ENCODE measurements around the gene OTUD3.

Gene OTUD3

GRCh38 chr1:19892628-19893168 is 10.5 kb downstream of the OTUD3 start:
- Histone ChIP-seq H3K9me3 (ENCODE audit: low read length) (no peaks in the 10 kb centered on the region), H3F3A (ENCODE audit: insufficient read depth, low read length) (no peaks in the 10 kb centered on the region), H3K27me3 (ENCODE audit: insufficient read depth, low read length) (no peaks in the 10 kb centered on the region), H4K20me1 (ENCODE audit: insufficient read depth, low read length) (peaks cover 3% of the 10 kb centered on the region; the same call in 1 of the 2 replicates), H3K36me3 (ENCODE audit: insufficient read depth, low read length) (peaks cover 77% of the 10 kb centered on the region), H3K9ac (ENCODE audit: low read length) (no peak overlapping the region), H3K79me2 (ENCODE audit: insufficient read depth, low read length) (peaks cover 18% of the 10 kb centered on the region), H3K4me1 (ENCODE audit: insufficient read depth, low read length, severe bottlenecking) (no peaks in the 10 kb centered on the region), H2AFZ (ENCODE audit: low read length) (no peak overlapping the region), H3K9me2 (ENCODE audit: low read depth, low read length) (no peaks in the 10 kb centered on the region), H3K27ac (ENCODE audit: low read depth, low read length, poor library complexity, severe bottlenecking) (no peak overlapping the region), H3K4me2 (ENCODE audit: low read length) (no peak overlapping the region), H3K4me3 (ENCODE audit: low read depth, low read length, poor library complexity, severe bottlenecking) (no peak overlapping the region)
- TF ChIP-seq CTCF (IDR thresholded peaks at IDR 0.05; ENCODE audit: low read length) (no peak), EZH2 (IDR thresholded peaks at IDR 0.05; ENCODE audit: borderline replicate concordance, low read length) (no peak)

- Histone ChIP-seq H3K27ac (ENCODE audit: low read depth, low read length, poor library complexity, severe bottlenecking) (no peak overlapping the region), H3K9me2 (ENCODE audit: low read depth, low read length) (no peaks in the 10 kb centered on the region), H3K4me1 (ENCODE audit: insufficient read depth, low read length, severe bottlenecking) (no peaks in the 10 kb centered on the region), H3K4me2 (ENCODE audit: low read length) (no peak overlapping the region), H3K9ac (ENCODE audit: low read length) (no peak overlapping the region), H3K36me3 (ENCODE audit: insufficient read depth, low read length) (peaks cover 83% of the 10 kb centered on the region), H3K4me3 (ENCODE audit: low read depth, low read length, poor library complexity, severe bottlenecking) (no peak overlapping the region), H3K79me2 (ENCODE audit: insufficient read depth, low read length) (peaks cover 9% of the 10 kb centered on the region), H3F3A (ENCODE audit: insufficient read depth, low read length) (no peaks in the 10 kb centered on the region), H2AFZ (ENCODE audit: low read length) (no peak overlapping the region), H3K27me3 (ENCODE audit: insufficient read depth, low read length) (no peaks in the 10 kb centered on the region), H3K9me3 (ENCODE audit: low read length) (no peaks in the 10 kb centered on the region), H4K20me1 (ENCODE audit: insufficient read depth, low read length) (peaks cover 3% of the 10 kb centered on the region; the same call in 1 of the 2 replicates)
- TF ChIP-seq EZH2 (IDR thresholded peaks at IDR 0.05; ENCODE audit: borderline replicate concordance, low read length) = no peak
- TF ChIP-seq CTCF (IDR thresholded peaks at IDR 0.05; ENCODE audit: low read length) = no peak
These were observed 11.5 kb downstream of the OTUD3 start for GRCh38 chr1:19893687-19894086.

GRCh38 chr1:19894218-19894617 is 12.0 kb downstream of the OTUD3 start:
- no peak overlapping the region for H3K27ac ChIP-seq (ENCODE audit: low read depth, low read length, poor library complexity, severe bottlenecking)
- no peak overlapping the region for H2AFZ ChIP-seq (ENCODE audit: low read length)
- H3K4me1 ChIP-seq (ENCODE audit: insufficient read depth, low read length, severe bottlenecking) = no peaks in the 10 kb centered on the region
- H3K4me2 ChIP-seq (ENCODE audit: low read length) = no peak overlapping the region
- peaks cover 2% of the 10 kb centered on the region; the same call in 1 of the 2 replicates for H4K20me1 ChIP-seq (ENCODE audit: insufficient read depth, low read length)
- H3K4me3 ChIP-seq (ENCODE audit: low read depth, low read length, poor library complexity, severe bottlenecking) = no peak overlapping the region
- no peaks in the 10 kb centered on the region for H3K27me3 ChIP-seq (ENCODE audit: insufficient read depth, low read length)
- H3K9me3 ChIP-seq (ENCODE audit: low read length) = no peaks in the 10 kb centered on the region
- H3K79me2 ChIP-seq (ENCODE audit: insufficient read depth, low read length) = peaks cover 4% of the 10 kb centered on the region
- no peaks in the 10 kb centered on the region for H3K9me2 ChIP-seq (ENCODE audit: low read depth, low read length)
- no peaks in the 10 kb centered on the region for H3F3A ChIP-seq (ENCODE audit: insufficient read depth, low read length)
- peaks cover 89% of the 10 kb centered on the region for H3K36me3 ChIP-seq (ENCODE audit: insufficient read depth, low read length)
- TF ChIP-seq EZH2 (IDR thresholded peaks at IDR 0.05; ENCODE audit: borderline replicate concordance, low read length) (no peak), CTCF (IDR thresholded peaks at IDR 0.05; ENCODE audit: low read length) (no peak)
- no peak overlapping the region for H3K9ac ChIP-seq (ENCODE audit: low read length)
